ENCODE data around the gene KLF7.

- TF ChIP-seq REST (IDR thresholded peaks at IDR 0.05; ENCODE audit: borderline replicate concordance) = no peak
- TF ChIP-seq CTCF (IDR thresholded peaks at IDR 0.05; ENCODE audit: poor library complexity, severe bottlenecking) = no peak
- no peak for TF ChIP-seq EZH2 (IDR thresholded peaks at IDR 0.05; ENCODE audit: borderline replicate concordance, insufficient read depth, low read length, poor library complexity, severe bottlenecking)
- no peak for TF ChIP-seq RAD21 (conservative IDR thresholded peaks at IDR 0.05)
Measured at GRCh38 chr2:207206011-207206410, 40.3 kb upstream of the KLF7 start.
